ENCODE results near the gene TMEM95.

The TMEM95 gene

DNA sequence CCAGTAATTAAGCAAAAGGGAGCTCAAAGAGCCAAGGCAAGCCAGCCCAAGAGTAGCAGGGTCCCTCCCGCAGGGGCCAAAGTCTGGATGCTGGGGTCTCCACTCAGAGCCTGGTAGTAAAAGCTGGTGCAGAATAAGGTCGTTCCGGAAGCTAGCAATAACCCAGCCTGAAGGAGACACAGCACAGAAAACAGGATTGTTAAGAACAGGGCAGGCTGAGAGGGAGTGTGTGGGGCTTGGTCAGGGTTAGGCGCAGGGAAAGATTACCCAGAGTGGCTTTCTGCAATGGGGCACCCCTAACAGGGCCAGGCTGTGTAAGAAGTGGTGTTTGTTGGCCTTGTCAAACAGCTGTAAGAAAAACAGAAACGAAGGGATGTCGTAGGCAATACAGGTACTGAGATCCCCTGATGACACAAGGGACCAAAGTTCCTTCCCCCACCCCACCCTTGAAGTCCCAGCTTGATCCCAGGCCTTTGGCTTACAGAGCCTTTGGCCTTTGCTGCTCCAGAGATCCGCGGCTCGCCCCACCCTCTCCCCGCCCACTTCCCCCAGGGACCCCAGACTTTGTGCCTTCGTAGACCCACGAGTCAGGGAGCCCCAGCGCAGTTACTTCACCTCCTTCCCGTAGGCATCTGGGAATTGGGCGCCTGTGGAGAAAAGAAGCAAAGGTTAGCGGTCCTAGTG lies 48.2 kb downstream of the TMEM95 start:
- H3K27ac Mint-ChIP-seq = peak overlapping the region; percentile 83
- H3K9me3 Mint-ChIP-seq = no peaks in the 10 kb centered on the region
- TF ChIP-seq, protein P1, sequence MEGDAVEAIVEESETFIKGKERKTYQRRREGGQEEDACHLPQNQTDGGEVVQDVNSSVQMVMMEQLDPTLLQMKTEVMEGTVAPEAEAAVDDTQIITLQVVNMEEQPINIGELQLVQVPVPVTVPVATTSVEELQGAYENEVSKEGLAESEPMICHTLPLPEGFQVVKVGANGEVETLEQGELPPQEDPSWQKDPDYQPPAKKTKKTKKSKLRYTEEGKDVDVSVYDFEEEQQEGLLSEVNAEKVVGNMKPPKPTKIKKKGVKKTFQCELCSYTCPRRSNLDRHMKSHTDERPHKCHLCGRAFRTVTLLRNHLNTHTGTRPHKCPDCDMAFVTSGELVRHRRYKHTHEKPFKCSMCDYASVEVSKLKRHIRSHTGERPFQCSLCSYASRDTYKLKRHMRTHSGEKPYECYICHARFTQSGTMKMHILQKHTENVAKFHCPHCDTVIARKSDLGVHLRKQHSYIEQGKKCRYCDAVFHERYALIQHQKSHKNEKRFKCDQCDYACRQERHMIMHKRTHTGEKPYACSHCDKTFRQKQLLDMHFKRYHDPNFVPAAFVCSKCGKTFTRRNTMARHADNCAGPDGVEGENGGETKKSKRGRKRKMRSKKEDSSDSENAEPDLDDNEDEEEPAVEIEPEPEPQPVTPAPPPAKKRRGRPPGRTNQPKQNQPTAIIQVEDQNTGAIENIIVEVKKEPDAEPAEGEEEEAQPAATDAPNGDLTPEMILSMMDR (IDR thresholded peaks at IDR 0.05) = no peak
- H3K27me3 Mint-ChIP-seq (ENCODE audit: low read depth, poor library complexity) = no peaks in the 10 kb centered on the region
- H3K4me1 Mint-ChIP-seq = peaks cover 47% of the 10 kb centered on the region
- peaks cover 15% of the 10 kb centered on the region for H3K36me3 Mint-ChIP-seq (ENCODE audit: low read depth)
- H3K4me3 Mint-ChIP-seq = peak overlapping the region; percentile 83
- DNase-seq = peak; percentile 75

DNA sequence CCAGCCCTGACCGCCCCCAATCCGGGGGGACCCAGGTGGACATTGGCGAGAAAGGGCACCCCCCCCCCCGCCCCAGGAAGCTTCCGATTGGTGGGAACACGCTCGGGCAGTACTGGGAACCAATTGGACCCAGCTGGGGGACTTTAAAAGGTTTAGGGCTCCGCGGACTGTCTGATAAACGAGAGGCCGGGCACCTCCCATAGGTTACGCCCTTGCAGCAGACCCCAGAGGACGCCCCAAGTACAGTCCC lies 48.7 kb downstream of the TMEM95 start:
- H3K9me3 Mint-ChIP-seq = no peaks in the 10 kb centered on the region
- peak overlapping the region; percentile 83 for H3K4me3 Mint-ChIP-seq
- peaks cover 15% of the 10 kb centered on the region for H3K36me3 Mint-ChIP-seq (ENCODE audit: low read depth)
- H3K4me1 Mint-ChIP-seq = peaks cover 47% of the 10 kb centered on the region
- no peak for DNase-seq
- TF ChIP-seq, protein P1 (IDR thresholded peaks at IDR 0.05) = no peak
- no peaks in the 10 kb centered on the region for H3K27me3 Mint-ChIP-seq (ENCODE audit: low read depth, poor library complexity)
- H3K27ac Mint-ChIP-seq = peak overlapping the region; percentile 83

DNA sequence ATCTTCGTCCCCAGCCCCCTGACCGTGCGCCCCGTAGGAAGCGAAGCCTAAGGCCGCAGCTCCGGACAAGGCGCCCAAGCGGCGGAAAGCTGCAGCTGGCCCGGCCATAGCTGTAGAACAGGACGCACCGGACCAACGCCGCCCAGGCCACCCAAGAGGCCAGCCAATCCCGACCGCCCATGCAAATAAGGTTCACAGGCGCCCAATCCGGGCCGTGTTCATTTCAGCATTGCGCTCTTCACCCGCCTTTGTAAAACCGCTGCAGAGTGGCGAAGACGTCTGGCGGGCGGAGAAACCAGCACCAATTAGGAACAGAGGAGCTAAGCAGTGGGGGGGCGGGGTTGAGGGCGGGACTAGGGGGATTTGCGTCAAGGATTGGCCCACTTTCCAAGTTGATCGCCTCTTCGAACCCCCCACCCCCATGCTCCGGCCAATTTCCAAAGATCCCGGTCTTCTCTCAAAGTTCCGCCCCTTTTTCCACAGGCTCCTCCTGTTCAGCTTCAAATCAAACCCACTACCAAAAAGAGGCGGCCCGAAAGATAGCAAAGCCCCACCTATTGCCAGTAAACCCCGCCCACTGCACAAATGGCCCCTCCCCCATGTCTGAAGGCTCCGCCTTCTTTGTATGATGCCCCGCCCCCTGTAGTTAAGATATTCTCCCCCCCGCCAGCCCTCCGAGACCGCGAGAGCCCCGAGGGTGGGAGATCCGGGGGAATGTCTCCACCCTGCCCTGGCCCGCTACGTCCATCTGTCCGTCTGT lies 49.2 kb downstream of the TMEM95 start, which contains the start of gene TMEM256:
Gene TMEM256, minus strand, starts transcription at position 121 of the 760 bp plus-strand sequence. Its CDS starts 13 bp downstream, at position 108.
- H3K27ac Mint-ChIP-seq = peak within 1 kb of the TSS; percentile 83
- no peaks in the 10 kb centered on the region for H3K27me3 Mint-ChIP-seq (ENCODE audit: low read depth, poor library complexity)
- peak within 1 kb of the TSS; percentile 89 for H3K4me3 Mint-ChIP-seq
- H3K4me1 Mint-ChIP-seq = peaks cover 49% of the 10 kb centered on the region
- TF ChIP-seq, protein P1 (IDR thresholded peaks at IDR 0.05) = no peak
- no peaks in the 10 kb centered on the region for H3K9me3 Mint-ChIP-seq
- peaks cover 18% of the 10 kb centered on the region for H3K36me3 Mint-ChIP-seq (ENCODE audit: low read depth)
- DNase-seq = peak; percentile 97

DNA sequence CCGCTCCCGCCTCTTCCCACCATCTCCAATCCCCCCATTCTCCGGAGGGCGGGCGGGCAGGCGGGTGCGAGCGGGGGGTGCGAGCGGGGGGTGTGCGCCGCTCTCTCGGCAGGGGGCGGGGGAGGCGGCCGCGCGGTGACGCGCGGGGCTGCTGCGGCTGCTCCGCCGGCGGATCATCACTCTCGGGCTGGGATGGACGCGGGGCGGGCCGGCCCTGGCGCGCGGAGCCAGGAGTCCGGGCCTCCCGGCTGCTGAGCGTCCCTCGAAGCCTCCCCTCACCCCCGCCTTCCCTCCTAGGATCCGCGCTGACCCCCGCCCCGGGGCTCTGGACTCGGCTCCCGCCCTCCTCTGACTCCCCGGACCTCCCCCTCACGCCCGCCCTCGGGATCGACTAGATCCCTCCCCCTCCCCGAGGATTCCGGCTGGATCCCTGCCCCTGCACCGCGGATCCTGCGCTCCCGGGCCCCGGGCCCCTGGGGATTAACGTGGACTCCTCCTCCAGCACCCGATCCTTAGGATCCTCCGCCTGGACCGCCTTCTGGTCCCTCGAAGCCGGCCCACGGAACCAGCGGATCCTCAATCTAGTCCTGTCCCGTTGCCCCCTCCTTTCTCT lies 49.9 kb downstream of the TMEM95 start:
- TF ChIP-seq, protein P1 (IDR thresholded peaks at IDR 0.05) = no peak
- peaks cover 22% of the 10 kb centered on the region for H3K36me3 Mint-ChIP-seq (ENCODE audit: low read depth)
- peaks cover 46% of the 10 kb centered on the region for H3K4me1 Mint-ChIP-seq
- H3K27ac Mint-ChIP-seq = no peak overlapping the region
- no peaks in the 10 kb centered on the region for H3K27me3 Mint-ChIP-seq (ENCODE audit: low read depth, poor library complexity)
- no peaks in the 10 kb centered on the region for H3K9me3 Mint-ChIP-seq
- DNase-seq = peak; percentile 75
- peak overlapping the region; percentile 89 for H3K4me3 Mint-ChIP-seq

DNA sequence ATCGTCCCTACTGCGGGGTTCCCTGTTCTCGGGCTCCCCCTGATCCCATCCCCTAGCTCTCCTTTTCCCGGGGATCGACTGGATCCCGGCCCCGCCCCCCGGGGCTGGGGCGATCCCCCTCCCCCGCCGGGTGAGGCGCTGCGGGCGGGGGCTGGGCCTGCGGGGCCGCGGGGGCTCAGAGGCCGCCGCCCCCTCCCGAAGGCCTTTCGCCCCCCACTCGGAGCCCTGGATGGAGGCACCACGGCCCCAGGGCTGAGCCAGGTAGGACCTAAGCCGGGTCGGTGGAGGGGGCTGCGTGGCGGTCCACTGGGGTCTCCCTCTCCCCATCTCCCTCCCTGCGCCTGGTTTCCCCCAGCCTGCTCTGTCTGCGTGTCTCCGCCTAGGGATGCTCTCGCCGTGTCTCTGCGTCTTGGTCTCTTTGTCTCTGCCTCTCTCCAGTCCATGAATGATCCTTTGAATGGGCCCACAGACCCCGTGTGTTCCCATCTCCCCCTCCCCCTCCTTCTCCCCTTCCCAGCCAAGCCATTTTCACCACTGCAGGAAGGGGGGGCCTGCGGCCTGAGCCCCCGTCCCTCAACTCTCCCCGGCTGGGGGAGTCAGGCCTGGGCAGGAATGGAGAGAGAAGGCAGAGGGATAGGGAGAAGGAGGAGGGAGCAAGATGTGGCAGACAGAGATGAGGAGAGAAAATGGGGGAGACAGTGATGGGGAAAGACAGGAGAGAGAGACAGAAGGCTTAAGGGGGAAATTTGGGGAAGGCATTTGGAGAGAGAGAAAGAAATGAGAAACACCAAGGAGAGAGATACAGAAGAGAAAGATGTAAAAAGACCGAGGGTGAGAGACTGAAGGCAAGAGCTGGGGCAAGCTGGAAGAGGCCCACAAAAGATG lies 50.6 kb downstream of the TMEM95 start:
- peak; percentile 41 for DNase-seq
- no peaks in the 10 kb centered on the region for H3K9me3 Mint-ChIP-seq
- H3K27me3 Mint-ChIP-seq (ENCODE audit: low read depth, poor library complexity) = no peaks in the 10 kb centered on the region
- H3K36me3 Mint-ChIP-seq (ENCODE audit: low read depth) = peaks cover 28% of the 10 kb centered on the region
- peak overlapping the region; percentile 37 for H3K27ac Mint-ChIP-seq
- TF ChIP-seq, protein P1 (IDR thresholded peaks at IDR 0.05) = no peak
- peaks cover 45% of the 10 kb centered on the region for H3K4me1 Mint-ChIP-seq
- H3K4me3 Mint-ChIP-seq = peak overlapping the region; percentile 94
